Measurements from ENCODE around the gene RNF14.

Gene RNF14

DNA sequence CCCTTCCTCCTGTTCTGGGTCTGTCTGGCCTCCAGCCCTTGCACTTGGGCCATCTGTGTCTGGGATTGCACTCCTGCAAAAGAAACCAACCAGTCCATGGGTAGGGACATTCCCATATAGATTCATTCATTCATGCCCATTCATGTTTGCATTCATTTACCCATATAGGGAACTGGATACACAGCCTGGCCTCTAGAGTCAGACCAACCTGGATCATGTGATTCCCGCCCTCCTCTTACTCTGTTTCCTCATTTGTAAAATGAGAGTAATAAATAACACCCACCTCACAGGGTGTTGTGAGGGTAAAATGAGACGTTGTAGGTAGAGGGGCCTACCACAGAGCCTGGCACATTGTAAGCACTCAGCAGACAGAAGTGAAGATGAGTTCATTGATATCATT lies 19.4 kb upstream of the RNF14 start:
- no peak for DNase-seq

DNA sequence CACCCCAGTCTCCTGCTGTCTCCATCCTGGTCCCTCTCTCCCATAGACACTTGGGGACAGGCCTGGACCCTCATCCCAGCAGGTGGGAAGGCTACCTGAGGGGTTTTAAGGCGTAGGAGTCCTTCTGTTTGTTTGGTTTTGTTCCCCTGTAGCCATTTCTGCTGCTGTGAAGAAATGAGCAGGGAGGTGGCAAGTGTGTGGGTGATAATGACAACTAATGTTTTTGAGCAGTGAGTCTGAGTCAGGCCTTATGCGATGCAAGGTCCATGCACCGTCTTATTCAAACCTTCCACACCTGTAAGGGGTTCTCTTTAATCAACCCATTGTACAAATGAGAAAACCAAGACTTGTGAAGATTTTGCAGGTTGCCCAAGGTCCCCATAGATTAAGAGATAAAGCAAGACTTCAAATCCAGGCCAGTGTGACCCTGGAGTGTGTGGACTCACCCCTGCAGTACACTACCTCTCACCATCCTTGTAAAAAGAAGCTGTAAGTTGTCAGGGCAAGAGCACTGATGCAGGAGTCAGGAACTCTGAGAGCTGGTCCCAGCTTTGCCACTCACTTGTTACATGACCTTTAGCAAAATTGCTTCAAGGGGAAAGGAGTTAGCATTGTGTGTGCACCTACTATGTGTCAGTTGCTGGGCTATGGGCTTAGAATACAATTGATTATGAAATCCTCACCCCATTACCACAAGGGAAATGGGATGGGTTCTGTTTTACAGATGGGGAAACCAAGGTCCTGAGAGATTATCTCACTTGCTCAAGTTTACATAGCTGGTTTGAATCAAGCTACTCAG lies 18.5 kb upstream of the RNF14 start:
- no peak for DNase-seq

- DNase-seq = peak; percentile 25
These were observed 17.5 kb upstream of the RNF14 start for GRCh38 chr5:141951332-141951781.

DNA sequence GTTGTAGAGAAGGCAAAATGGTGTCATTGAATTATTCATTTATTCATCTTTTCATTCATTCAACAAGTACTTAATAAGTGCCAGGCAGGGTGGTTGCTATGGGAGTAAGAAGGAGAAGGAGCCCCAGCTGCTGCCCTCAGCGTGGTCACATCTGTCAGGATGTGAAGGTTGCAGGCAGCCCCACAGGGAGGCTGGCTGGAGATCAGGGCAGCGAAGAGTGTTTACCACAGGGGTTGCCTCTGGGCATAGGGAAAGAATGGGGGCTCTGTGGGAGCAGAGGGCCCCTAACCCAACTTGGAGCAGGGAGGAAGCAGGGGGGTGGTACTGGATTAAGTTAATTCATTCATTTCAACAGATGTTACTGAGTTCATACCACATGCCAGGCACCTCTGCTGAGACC lies 16.9 kb upstream of the RNF14 start:
- no peak for DNase-seq

DNA sequence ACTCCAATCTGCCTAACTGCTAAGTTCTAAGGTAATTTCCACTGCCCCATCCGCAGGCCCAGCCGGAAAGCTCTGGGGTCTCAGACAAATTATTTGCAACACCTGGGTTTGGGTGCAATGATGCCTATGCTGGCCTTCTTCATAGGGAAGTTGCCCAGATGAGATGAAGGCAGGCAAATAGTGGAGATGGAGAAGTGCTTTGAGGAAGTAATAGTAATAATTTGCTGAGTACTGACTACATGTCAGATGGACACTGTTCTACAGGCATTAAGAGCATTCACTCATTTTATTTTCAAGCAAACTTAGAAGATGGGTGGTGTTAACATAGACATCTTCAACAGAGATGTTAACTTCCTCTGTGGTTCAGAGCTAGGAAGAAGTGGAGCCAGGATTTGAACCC lies 14.7 kb upstream of the RNF14 start:
- DNase-seq = no peak

DNA sequence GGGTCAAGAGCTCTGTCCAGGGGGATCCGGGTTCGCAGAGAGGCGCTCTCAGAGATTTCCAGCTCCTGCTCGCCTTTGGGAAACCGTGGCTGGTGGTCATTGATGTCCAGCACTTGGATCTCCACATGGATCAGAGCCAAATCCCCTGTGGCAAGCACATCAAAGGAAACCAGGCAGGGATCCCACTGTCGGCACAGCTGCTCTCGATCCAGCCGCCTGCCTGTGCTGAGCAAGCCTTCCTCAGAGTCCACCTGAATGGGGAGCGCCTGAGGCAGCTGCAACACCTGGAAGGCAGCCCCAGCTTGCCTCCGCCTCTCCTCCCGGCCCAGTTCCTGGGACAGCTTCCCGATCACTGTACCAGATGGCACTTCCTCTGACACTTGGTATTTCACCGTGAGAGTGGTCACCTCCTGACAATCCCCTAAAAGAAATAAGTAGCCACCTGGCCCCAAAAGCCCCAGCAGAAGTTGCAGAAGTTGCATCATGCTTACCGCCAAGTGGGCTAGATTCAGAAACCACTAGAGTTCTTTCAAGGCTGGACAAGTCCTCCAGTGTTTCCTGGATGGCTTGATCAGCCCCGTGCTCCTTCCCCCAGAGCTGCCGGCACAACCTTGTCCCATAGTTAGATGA lies 11.4 kb upstream of the RNF14 start:
- no peak for DNase-seq

- no peak for DNase-seq
These were observed 10.8 kb upstream of the RNF14 start, which contains the start of gene PCDH12 for GRCh38 chr5:141958113-141958512. PCDH12 (minus strand) TSS chr5:141958202; CDS start chr5:141957851, 351 bp downstream.

GRCh38 chr5:141958546-141959172 lies 10.2 kb upstream of the RNF14 start:
- peak; percentile 67 for DNase-seq

DNA sequence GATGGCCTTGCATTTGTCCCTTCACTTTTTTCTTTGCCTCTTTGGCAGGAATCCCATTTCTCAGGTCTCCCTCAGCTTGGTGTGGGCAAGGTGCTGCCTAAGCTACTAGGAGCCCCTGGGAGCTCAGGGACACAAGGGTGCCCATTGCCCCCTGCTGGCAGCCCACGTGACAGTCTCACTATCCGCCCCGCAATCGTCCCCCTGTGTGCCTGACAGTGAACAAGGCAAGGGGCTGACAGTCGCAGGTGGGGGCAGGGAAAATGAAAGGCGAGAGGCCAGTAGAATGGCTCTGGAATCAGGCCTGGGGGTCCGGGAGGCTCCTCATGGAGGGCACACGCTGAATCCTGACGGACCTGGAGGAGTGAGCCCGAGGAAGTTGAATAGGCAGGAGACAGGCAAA lies 8.9 kb upstream of the RNF14 start:
- no peak for DNase-seq

DNA sequence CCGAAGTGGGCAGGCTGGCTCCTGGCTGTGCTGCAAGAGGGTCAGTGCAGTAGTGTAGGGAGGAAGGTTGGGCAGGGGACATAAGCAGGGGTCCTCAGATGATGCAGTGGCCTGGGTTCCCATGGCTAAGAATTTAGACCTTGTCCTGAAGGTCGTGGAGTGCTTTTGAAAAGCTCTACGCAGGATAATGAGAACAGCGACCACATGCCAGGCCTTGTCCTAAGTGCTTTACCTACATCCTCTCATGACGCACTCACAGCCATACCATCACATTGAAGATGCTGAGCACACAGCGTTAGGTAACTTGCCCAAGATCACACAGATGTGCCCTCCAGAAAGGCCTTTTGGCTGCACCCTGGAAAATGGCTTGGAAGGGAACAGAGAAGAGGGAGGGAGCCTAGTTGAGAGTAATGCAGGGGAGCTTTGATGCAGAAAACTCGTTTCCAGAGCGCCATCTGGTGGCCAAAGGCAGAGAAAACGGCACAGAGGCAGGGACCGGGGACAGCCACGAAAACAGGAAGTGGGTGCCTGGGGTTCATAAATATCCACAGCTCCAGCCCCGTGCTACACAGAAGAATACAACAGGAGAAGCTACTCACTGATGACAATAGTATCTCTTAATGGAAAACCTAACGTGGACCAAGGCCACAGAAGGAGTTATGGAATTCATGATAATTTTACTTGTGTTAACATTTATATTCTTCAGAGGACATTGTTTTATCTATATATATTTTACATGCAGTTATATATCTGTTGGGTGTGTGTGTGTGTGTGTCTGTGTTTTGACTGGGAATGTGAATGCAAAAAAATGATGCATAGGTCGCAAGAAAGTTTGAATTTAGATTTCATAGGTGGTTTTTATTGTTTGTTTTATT lies 8.2 kb upstream of the RNF14 start:
- DNase-seq = peak; percentile 89

- no peak for DNase-seq
These were observed 7.4 kb upstream of the RNF14 start for GRCh38 chr5:141961466-141961865.

- no peak for DNase-seq
These were observed 5.2 kb upstream of the RNF14 start for GRCh38 chr5:141963701-141964100.

DNA sequence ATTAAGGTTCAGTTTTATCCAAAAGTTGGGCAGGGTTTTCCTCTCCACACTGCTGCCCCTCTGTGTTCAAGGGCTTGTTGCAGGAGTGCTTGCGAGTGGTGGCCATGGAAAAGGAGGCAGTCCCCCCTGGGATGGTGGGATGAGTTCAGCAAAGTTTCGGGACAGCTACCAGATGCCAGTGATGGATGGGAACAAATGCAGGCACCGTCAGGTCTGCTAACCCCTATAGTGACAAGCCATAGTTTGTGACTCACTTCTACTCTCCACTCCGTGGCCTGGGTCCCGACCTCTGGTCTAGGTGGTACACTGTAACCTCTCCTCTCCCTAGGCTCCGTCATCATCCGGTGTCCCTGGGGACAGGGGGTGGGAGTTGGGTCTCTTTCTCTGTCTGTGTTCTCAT lies 3.8 kb upstream of the RNF14 start:
- DNase-seq = no peak

DNA sequence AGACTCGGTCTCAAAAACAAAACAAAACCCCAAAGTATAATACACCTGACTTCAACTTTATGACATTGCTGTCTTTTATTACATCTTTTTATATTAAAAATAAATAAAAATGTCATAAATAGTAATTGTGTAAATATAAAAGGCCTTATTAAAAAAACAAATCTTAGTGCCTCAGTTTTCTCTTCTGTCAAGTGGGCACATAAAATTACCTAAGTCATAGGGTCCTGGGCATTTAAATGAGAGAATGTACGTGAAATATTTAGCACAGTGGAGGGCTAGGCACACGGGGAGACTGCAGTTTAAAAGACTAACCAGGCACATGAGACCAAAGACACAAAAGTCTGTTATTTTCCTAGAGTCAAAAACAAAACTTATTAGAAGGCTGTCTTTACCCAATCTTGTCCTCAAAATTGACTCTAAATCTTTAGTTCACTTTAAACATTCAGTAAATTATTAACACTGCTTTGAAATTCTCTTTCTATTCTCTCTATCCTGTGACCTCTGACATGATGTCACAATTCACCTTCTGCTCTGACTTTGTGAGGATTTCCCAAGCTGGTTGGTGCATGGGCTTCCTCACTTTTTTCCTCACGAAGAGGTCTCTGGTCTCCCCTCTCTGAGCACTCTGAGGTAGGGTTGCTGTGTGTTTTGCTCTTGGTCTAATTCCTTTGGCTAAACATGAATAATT lies 2.5 kb upstream of the RNF14 start:
- no peak for DNase-seq

- DNase-seq = no peak
These were observed 2.0 kb upstream of the RNF14 start for GRCh38 chr5:141966963-141967333.

- DNase-seq = no peak
These were observed 1.2 kb downstream of the RNF14 start for GRCh38 chr5:141969783-141970771.

DNA sequence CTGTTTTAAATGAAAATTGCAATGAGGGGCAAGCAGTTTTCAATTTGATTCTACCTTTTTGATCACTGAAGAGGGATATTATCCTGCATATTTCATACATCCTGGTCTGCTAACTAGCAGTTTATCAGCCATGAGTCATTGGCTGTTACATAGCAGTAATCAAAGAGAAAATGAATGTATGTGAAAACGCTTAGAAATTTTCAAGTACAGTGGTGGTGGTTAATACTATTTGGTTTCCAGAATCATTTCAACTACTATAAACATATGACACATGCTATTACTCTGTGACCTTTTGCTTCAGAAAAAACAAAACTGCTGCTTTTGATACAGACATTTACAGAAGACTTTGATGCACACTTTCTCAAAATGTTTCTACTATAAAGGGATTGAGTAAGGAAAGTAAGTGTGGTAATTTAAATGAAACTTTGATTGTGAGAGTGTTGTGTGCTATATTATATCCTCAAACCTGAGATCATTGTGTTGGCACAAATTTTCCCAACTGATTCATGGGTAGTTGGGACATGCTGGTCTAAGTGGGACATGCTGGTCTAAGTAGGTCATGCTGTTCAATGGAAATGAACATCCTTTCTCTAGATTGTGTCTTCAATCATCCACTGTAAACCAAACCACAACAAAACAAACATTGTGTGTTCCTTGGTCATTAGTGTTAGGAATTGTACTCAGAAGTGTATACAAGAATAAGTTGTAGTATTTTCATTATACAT lies 5.1 kb downstream of the RNF14 start:
- DNase-seq = no peak

- DNase-seq = no peak
These were observed 7.3 kb downstream of the RNF14 start for GRCh38 chr5:141976176-141976575.

DNA sequence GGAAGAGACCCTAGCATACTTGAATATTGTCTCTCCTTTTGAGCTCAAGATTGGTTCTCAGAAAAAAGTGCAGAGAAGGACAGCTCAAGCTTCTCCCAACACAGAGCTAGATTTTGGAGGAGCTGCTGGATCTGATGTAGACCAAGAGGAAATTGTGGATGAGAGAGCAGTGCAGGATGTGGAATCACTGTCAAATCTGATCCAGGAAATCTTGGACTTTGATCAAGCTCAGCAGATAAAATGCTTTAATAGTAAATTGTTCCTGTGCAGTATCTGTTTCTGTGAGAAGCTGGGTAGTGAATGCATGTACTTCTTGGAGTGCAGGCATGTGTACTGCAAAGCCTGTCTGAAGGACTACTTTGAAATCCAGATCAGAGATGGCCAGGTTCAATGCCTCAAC lies 9.5 kb downstream of the RNF14 start:
- DNase-seq = no peak

- no peak for DNase-seq
These were observed 13.7 kb downstream of the RNF14 start for GRCh38 chr5:141982626-141983025.

Measured in CD4-positive, alpha-beta T cell treated with Interleukin-15 for 1 hour (primary cell).